ENCODE data around the gene TCIRG1.

GRCh38 chr11:67999201-67999629 lies 39.6 kb upstream of the TCIRG1 start:
- TF ChIP-seq CTCF (conservative IDR thresholded peaks at IDR 0.05; ENCODE audit: low read length) = no peak
- TF ChIP-seq EZH2phosphoT487 (IDR thresholded peaks at IDR 0.05; ENCODE audit: borderline replicate concordance) = no peak
